NT2/D1 (cell line): ENCODE data around the gene CADM4.
"Not testable (repeated sequence)": the region's sequence is repeated elsewhere in the genome, so short reads cannot be mapped to it uniquely, and the experiment has no call there.

Source experiments
- DNase-seq: peaks from one replicate; pipeline ENCODE4 v3.0.0-alpha.2; 2011; ENCODE audit warnings: low read depth, low spot score
- H3K27me3 ChIP-seq: 2 replicates; pipeline ENCODE4 v1.6.0; 2011; ENCODE audit warnings: mild to moderate bottlenecking; ENCODE audit not compliant: insufficient read length, insufficient read depth
- H3K36me3 ChIP-seq: 2 replicates; pipeline ENCODE4 v1.6.1; 2011; ENCODE audit warnings: mild to moderate bottlenecking, low read length, mixed read lengths; ENCODE audit not compliant: insufficient read depth, insufficient read length
- H3K4me1 ChIP-seq: 2 replicates; pipeline ENCODE4 v1.5.1; 2011; ENCODE audit not compliant: insufficient read depth, insufficient read length
- H3K4me3 ChIP-seq: 2 replicates; pipeline ENCODE4 v1.5.1; 2011; ENCODE audit warnings: low read depth; ENCODE audit not compliant: insufficient read length
- H3K9ac ChIP-seq: 2 replicates; pipeline ENCODE4 v1.6.0; 2011; ENCODE audit warnings: low read depth; ENCODE audit not compliant: insufficient read length
- H3K9me3 ChIP-seq: 2 replicates; pipeline ENCODE4 v1.5.1; 2011; ENCODE audit warnings: mild to moderate bottlenecking, low read length; ENCODE audit not compliant: insufficient read depth
- SUZ12 ChIP-seq: IDR thresholded peaks from 2 replicates; pipeline ENCODE4 v1.6.1; 2011; ENCODE audit not compliant: insufficient read length, insufficient read depth; ENCODE audit errors: extremely low read depth
- YY1 ChIP-seq: IDR thresholded peaks from 2 replicates; pipeline ENCODE4 v1.6.1; 2011; ENCODE audit not compliant: insufficient read length, insufficient read depth
- ZNF274 ChIP-seq: IDR thresholded peaks from 2 replicates; pipeline ENCODE4 v1.6.1; 2011; ENCODE audit warnings: mild to moderate bottlenecking, low read depth, low read length

The CADM4 gene

DNA sequence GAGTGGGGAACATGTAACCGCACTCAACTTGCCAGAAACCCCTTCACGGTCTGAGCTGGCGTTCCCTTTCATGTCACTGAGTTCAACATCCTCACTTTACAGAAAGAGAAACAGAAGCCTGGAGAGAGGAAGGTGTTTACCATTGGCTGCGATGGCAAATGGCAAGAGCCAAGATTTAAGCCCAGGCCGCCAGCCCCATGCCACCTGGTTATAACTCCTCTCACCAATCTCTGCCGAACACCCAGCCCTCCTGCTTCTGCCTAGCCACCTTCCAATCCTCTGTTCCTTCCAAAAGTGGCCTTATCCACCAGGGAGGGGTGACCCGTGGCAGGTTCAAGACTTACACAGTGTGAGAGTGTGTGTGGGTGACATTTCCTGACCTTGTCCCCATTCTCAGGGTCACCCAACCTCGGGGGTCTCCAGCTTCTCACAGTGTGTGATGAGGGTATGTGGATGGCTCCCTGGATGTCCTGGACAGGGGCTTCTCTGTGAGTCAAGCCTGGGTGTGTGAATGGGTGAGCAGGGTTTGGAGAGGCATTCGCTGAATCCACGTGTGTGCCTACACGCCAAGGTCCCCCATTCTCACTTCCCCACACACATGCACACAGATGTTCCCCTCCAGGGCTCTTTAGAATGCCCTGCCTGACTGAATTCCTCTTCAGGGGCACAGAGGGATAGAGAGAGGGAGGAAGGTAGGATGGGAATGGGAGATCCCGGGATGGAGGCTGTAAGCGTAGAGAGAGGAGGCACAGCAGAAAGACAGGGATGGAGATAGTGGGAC is 1.2 kb downstream of the CADM4 start:
- Histone ChIP-seq H3K9ac (peak overlapping the region; percentile 64), H3K27me3 (peaks cover 52% of the 10 kb centered on the region), H3K4me3 (no peak overlapping the region), H3K4me1 (peaks cover 6% of the 10 kb centered on the region), H3K9me3 (no peaks in the 10 kb centered on the region), H3K36me3 (no peaks in the 10 kb centered on the region)
- DNase-seq, result no peak
- TF ChIP-seq ZNF274 (no peak), YY1 (no peak), SUZ12 (no peak)

DNA sequence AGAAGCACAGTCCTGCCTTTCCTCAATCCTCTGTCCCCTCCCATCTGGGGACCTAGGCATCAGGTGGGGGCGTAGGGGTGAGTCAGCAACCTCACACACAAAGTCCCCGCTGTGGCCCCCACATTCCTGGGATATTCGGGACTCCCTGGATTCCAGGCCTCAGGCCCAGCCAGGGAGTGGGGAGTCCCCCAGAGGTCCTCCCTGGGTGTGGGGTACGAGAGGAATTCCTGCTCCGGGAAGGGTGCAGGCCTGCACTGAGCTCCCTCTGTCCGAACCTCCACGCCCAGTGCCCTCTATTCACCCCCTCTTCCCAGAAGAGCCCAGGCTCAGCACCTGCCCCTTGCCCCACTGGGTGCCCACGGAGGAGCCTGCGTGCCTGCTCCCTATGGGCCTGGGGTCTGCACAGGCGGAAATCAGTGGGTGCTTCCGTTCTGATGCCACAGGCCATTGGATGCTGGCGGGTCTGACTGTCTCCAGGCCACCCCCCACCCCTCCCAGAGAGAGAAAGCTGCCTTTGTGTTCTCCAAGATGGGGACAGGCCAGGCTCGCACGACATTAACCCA is 3.4 kb downstream of the CADM4 start:
- Histone ChIP-seq H3K27me3 (peaks cover 50% of the 10 kb centered on the region), H3K9me3 (no peaks in the 10 kb centered on the region), H3K4me1 (peaks cover 6% of the 10 kb centered on the region), H3K9ac (peak overlapping the region; percentile 50), H3K4me3 (no peak overlapping the region), H3K36me3 (no peaks in the 10 kb centered on the region)
- TF ChIP-seq ZNF274, result no peak
- no peak for TF ChIP-seq YY1
- no peak for TF ChIP-seq SUZ12
- DNase-seq, result no peak

DNA sequence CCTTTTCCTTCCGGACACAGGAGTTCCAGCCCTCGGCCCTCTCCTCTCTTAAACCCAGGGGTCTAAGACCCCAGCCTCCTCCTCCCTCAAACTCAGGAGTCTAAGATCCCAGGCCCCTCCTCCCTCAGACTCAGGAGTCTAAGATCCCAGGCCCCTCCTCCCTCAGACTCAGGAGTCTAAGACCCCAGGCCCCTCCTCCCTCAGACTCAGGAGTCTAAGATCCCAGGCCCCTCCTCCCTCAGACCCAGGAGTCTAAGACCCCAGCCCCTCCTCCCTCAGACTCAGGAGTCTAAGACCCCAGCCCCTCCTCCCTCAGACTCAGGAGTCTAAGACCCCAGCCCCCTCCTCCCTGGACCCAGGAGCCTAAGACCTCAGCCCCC is 4.1 kb downstream of the CADM4 start:
- H3K4me3 ChIP-seq, result peak overlapping the region; percentile 42
- H3K9ac ChIP-seq, result peak overlapping the region; percentile 72
- DNase-seq, H3K36me3 ChIP-seq, H3K4me1 ChIP-seq, H3K9me3 ChIP-seq: not testable (repeated sequence)
- H3K27me3 ChIP-seq, result peaks cover 45% of the 10 kb centered on the region

DNA sequence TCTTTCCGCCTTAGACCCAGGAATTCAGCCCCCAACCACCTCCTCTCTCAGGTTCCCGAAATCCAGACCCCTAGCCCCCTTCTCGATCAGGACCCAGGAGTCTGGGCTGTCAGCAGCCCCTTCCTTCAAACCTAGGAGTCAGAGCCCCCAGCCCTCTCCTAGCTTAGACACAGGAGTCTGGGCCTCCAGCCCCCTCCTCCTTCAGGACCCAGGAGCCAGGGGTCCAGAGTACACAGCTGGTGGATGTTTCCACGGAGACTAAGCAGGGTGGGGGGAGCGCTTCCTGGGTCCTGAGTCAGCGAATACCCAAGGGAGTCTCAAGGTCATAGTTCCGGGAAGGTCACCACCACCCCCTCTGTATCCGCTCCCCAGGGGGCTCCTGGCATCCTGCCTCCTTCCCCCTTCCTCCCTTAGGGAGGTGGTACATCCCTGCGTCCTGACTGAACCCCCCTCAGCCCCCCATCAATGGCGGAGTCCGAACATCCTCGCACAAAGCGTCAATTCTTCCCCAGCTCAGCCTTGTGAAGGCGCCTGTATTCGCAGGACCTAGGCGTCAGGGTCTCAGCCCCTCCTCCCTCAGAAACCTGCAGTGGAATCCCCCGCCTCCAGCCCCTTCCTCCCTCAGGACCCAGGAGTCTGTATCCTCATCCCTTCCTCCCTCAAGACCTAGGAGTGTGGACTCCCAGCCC is 4.6 kb downstream of the CADM4 start:
- TF ChIP-seq YY1, result no peak
- TF ChIP-seq ZNF274, result no peak
- TF ChIP-seq SUZ12, result no peak
- DNase-seq, result no peak
- H3K36me3 ChIP-seq, result peaks cover 3% of the 10 kb centered on the region
- peak overlapping the region; percentile 72 for H3K9ac ChIP-seq
- no peaks in the 10 kb centered on the region for H3K9me3 ChIP-seq
- peak overlapping the region; percentile 42 for H3K4me3 ChIP-seq
- peaks cover 2% of the 10 kb centered on the region for H3K4me1 ChIP-seq
- H3K27me3 ChIP-seq, result peaks cover 39% of the 10 kb centered on the region

DNA sequence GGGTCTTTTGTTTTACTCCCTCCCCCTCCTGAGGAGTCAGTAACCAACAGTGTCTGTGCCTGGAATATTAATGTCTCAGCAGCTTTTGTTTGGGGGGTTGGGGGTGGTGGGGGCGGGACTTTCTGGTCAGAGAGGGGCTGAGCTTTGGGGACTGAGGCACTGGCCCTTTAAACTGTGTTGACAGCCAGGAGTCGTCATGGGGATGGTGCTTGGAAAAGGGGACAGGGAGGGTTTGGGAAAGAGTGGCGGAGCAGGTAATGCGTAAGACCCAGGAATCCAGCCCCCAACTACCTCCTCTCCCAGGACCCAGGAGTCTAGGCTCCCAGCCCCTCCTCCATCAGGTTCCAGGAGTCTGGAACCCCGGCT is 5.2 kb downstream of the CADM4 start:
- H3K36me3 ChIP-seq, result peaks cover 3% of the 10 kb centered on the region
- peak overlapping the region; percentile 72 for H3K9ac ChIP-seq
- no peaks in the 10 kb centered on the region for H3K9me3 ChIP-seq
- H3K4me3 ChIP-seq, result peak overlapping the region; percentile 42
- peaks cover 2% of the 10 kb centered on the region for H3K4me1 ChIP-seq
- no peak for DNase-seq
- H3K27me3 ChIP-seq, result peaks cover 37% of the 10 kb centered on the region
- TF ChIP-seq ZNF274 (no peak), YY1 (no peak), SUZ12 (no peak)

DNA sequence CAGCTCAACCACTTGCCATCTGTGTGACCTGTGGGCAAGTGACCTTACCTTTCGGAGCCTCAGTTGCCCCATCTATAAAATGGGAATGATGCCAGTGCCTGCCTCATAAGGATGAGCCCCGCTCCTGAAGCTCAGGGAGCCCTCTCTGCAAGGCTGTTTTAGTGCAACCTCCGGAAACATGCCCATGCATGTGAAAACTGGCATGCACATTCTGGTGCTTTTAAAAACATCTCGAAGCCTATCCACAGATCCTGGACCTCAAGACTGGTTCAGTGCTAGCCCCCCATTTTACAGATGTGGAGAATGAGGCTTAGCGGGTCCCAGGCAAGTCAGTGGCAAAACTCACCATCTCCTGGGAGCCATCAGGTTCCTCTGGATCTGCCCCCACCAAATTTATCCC is 5.6 kb downstream of the CADM4 start:
- H3K9ac ChIP-seq, result no peak overlapping the region
- no peak overlapping the region for H3K4me3 ChIP-seq
- peaks cover 34% of the 10 kb centered on the region for H3K27me3 ChIP-seq
- no peaks in the 10 kb centered on the region for H3K9me3 ChIP-seq
- TF ChIP-seq ZNF274 (no peak), SUZ12 (no peak), YY1 (no peak)
- peaks cover 2% of the 10 kb centered on the region for H3K4me1 ChIP-seq
- peaks cover 3% of the 10 kb centered on the region for H3K36me3 ChIP-seq
- no peak for DNase-seq

DNA sequence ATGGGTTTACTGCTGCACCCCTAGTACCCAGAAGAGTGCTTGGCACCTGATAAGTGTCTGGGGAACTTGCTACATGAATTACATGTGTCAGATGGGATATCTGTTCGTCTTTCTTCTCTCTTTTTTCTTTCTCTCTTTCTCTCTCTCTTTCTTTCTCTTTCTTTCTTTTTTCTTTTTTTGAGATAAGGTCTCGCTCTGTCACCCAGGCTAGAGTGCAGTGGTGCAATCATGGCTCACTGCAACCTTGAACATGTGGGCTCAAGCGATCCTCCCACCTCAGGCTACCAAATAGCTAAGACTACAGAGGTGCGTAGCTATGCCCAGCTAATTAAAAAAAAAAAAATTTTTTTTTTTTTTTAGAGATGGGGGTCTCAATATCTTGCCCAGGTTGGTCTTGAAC is 6.1 kb downstream of the CADM4 start:
- TF ChIP-seq ZNF274 (no peak), SUZ12 (no peak), YY1 (no peak)
- DNase-seq, result no peak
- Histone ChIP-seq H3K9me3 (no peaks in the 10 kb centered on the region), H3K9ac (no peak overlapping the region), H3K4me3 (no peak overlapping the region), H3K36me3 (peaks cover 3% of the 10 kb centered on the region), H3K4me1 (no peaks in the 10 kb centered on the region), H3K27me3 (peaks cover 28% of the 10 kb centered on the region)
